Esophagus muscularis mucosa (tissue), 3 donors: ENCODE results near the gene APLF.

Source experiments
- CTCF ChIP-seq, 3 experiments: fragments of 200-600 bp in 2 of 3; fragments of 450-650 bp in 1 of 3; sonication (generic) in 2 of 3; IDR thresholded peaks; one replicate each; pipeline ENCODE4 v1.5.1; 2017 to 2019; ENCODE audit warnings: antibody characterized with exemption in 3 of 3, mild to moderate bottlenecking in 2 of 3, moderate library complexity in 1 of 3
- POLR2AphosphoS5 ChIP-seq, 2 donors: sonication (generic); formaldehyde crosslinking; IDR thresholded peaks; one replicate each; pipeline ENCODE4 v1.6.1; 2017; ENCODE audit warnings: antibody characterized with exemption in 2 of 2

GRCh38 chr2:68417926-68418325 is 49.5 kb upstream of the APLF start:
- TF ChIP-seq CTCF (IDR thresholded peaks at IDR 0.05) (no peak), POLR2AphosphoS5 (IDR thresholded peaks at IDR 0.05) (no peak)
